ENCODE data around the gene HIVEP3. TPM values are rescaled to one million over a fixed set of nuclear protein-coding genes. Genes with fewer than 3 reads are reported as not detected.

HIVEP3 gene
- total RNA-seq, 1 experiment from 2014 or later = 2.8 TPM

DNA sequence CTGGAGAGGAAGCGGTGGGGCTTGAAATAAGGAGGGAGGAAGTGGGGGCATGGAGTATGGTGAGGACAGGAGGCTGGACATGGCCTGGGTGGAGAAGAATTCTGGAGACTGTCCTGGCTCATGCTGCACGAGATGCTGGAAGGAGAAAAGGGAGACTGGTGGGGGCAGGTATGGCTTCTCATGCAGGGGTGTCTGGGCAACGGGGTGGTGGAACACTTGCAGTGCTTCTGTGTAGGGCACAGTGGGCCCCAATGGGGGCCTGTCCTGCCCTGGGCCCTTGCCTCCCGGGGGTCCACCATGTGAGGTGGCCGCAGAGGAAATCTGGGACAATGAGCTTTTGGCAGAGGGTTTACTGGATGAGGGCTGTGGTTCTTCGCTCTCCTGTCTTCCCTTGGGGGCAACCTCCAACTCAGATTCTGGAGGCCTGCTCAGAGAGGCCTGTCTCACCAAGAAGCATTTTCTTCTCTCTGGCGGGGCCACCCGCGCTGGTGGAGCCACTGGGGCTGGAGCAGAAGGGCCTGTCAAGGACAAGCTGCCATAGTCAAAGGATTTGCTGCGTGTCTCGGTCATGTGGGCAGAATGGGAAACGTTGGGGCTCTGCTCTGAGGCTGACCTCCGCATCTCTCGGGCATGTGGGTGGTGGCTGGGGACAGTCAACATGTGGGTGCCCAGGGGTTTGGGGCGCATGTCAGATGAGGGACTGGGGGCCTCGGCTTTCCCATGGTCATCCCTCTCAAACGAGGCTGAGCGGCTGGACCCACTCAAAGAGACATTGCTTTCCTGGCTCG lies 337.3 kb downstream of the HIVEP3 start:
- no peak overlapping the region for H3K4me3 ChIP-seq
- no peaks in the 10 kb centered on the region for H3K9me3 ChIP-seq (replicated peaks)
- no peak for DNase-seq
- no peak overlapping the region for H3K27ac ChIP-seq
- no peaks in the 10 kb centered on the region for H3K4me1 ChIP-seq
- no peaks in the 10 kb centered on the region; the same call in 1 of the 2 replicates for H3K36me3 ChIP-seq
- no peaks in the 10 kb centered on the region for H3K27me3 ChIP-seq

DNA sequence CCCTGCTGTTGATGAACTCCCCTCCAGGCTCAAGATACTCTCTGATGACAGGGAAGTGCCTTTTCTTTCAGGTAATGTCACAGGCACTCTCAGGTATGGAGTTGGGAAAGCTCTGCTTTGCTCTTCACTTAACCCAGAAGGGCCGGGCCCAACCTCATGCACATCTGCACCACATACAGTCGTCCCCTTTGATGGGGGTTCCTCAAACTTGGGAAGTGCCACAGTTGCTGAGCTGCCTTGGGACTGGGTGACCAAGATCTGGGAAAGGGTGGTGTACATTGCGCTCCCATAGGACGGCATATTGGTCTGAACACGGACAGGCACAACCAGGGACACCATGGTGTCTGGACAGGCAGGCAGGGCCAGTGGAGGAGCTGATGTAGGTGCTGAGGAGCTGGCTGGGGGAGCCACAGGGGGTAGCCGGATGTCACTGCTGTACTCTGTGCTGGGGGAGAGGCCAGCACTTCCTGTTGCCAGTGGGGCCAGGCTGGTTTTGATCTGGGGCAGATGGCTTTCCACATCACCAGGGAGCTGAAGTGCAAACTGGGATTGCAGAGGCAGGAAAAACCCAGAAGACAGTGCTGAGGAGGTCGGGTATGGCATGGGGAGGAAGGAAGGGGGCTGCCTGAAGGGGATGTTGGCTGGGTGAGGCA lies 338.1 kb downstream of the HIVEP3 start:
- Histone ChIP-seq H3K27me3 (no peaks in the 10 kb centered on the region), H3K4me3 (no peak overlapping the region), H3K27ac (no peak overlapping the region), H3K9me3 (replicated peaks) (no peaks in the 10 kb centered on the region), H3K4me1 (no peaks in the 10 kb centered on the region), H3K36me3 (no peaks in the 10 kb centered on the region; the same call in 1 of the 2 replicates)
- DNase-seq = no peak

DNA sequence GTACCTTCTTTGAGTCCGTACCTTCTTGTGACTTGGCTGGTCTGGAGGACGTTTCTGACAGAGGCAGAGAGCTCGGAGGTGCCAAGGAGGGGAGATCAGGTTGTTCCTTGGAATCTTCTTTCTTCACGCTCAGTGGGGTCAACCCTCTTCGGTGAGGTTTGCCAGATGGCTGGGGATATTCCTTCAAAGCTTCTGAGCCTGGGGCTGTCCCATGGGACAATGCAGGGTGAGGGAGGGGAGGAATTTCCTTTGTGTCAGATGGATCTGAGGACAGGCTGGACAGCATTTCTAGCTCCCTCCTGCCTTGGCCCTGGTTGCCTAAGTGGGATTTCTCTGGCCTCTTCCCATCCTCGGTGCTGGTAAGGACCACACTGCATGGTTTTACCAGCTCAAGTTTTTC lies 338.7 kb downstream of the HIVEP3 start:
- no peak for DNase-seq
- no peaks in the 10 kb centered on the region; the same call in 1 of the 2 replicates for H3K36me3 ChIP-seq
- H3K4me1 ChIP-seq = no peaks in the 10 kb centered on the region
- no peak overlapping the region for H3K27ac ChIP-seq
- H3K27me3 ChIP-seq = no peaks in the 10 kb centered on the region
- no peak overlapping the region for H3K4me3 ChIP-seq
- no peaks in the 10 kb centered on the region for H3K9me3 ChIP-seq (replicated peaks)

GRCh38 chr1:41578712-41579335 lies 339.9 kb downstream of the HIVEP3 start:
- Histone ChIP-seq H3K4me3 (no peak overlapping the region), H3K27ac (no peak overlapping the region), H3K4me1 (no peaks in the 10 kb centered on the region), H3K9me3 (replicated peaks) (no peaks in the 10 kb centered on the region), H3K27me3 (no peaks in the 10 kb centered on the region), H3K36me3 (no peaks in the 10 kb centered on the region; the same call in 1 of the 2 replicates)
- DNase-seq = peak; percentile 35 to 52

DNA sequence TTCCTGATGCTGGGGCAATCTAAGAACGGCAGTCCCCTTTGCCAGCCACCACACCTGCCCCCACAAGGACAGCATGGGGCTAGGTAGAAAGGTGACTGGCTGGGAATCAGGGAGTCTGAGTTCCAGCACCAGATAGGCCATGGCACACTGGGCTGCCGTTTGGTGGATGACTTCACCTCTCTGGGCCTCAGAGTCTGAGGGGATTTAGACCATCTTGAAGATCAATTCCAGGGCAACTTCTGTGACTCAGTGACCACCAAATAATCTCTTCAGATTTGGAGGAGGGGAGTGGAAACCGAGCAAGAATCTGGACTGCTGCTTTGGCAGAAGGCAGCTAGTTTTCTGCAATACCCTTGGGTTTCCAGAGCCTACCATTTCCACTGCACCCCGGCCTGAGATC lies 342.1 kb downstream of the HIVEP3 start:
- no peak for DNase-seq

GRCh38 chr1:41576206-41576605 lies 342.5 kb downstream of the HIVEP3 start:
- no peaks in the 10 kb centered on the region; the same call in 1 of the 2 replicates for H3K36me3 ChIP-seq
- H3K27ac ChIP-seq = no peak overlapping the region
- H3K4me1 ChIP-seq = no peaks in the 10 kb centered on the region
- H3K27me3 ChIP-seq = no peaks in the 10 kb centered on the region
- H3K9me3 ChIP-seq (replicated peaks) = no peaks in the 10 kb centered on the region
- no peak for DNase-seq
- H3K4me3 ChIP-seq = no peak overlapping the region

More for the DNA sequence above, 342.1 kb downstream of the HIVEP3 start:
- no peak overlapping the region for H3K27ac ChIP-seq
- no peak overlapping the region for H3K4me3 ChIP-seq
- H3K4me1 ChIP-seq = no peaks in the 10 kb centered on the region
- H3K36me3 ChIP-seq = no peaks in the 10 kb centered on the region; the same call in 1 of the 2 replicates
- no peaks in the 10 kb centered on the region for H3K27me3 ChIP-seq
- H3K9me3 ChIP-seq (replicated peaks) = no peaks in the 10 kb centered on the region

DNA sequence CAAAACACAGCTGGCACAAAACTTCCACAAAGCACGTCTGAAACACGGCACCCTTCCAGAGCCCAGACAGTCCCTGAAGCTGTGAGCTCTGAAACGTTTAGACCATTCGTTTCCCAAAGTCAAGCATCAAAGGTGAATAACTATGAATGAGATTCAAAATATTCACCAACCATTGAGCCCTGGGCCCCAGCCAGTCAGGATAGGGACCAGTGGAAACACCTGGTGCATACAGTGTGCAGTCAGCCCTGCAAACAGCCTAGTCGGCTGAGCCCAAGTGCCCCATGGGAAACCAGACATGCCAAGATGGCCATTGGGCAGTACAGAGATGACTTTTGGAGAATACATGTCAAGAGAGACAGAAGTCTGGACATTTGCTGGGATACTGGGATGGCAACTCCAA lies 343.9 kb downstream of the HIVEP3 start:
- H3K27ac ChIP-seq = no peak overlapping the region
- H3K36me3 ChIP-seq = no peaks in the 10 kb centered on the region; the same call in 1 of the 2 replicates
- no peaks in the 10 kb centered on the region for H3K4me1 ChIP-seq
- no peaks in the 10 kb centered on the region for H3K9me3 ChIP-seq (replicated peaks)
- H3K27me3 ChIP-seq = no peaks in the 10 kb centered on the region
- DNase-seq = no peak
- H3K4me3 ChIP-seq = no peak overlapping the region

DNA sequence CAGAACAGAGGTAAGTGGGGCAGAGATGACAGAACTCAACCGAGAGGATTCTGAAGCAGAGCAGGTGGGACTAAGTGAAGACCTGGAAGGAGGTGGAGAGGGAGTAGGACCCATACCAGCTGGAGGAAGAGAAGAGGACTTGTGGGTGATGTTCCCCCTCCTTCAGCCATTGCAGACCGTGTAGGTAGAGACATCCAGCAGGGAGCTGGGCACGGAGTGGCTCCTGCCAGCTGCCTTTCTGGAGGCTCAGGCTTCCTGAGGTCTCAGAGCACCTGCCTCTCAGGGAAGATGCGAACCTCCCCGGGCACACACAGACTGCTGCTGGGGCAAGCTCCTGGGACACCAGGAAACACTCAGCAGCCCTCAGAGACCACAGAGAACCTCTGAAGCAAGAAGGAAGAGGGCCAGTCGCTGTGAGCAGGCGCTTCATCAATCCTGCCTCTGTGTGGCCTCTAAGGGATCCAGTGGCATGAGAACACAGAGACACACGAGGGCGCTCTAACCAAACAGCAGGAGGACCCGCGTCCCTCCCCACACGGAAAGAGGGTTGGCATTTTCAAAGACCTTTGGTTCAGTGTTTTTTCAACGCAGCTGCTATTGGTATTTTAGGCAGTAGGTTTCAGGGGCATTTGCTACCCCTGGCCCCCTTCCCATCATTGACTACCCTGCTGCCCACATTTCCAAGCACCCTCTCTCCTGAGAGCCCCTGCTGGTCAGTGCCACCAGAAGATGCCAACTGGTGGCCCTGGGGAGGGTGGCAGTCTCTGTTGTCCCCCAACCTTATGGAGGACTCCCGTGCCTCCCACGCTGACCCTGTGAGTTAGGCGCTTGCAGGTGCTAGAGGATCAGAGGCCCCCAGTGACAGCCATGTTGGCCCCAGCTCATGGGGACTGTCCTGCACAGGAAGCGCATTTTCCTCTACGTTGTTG lies 344.7 kb downstream of the HIVEP3 start:
- Histone ChIP-seq H3K36me3 (no peaks in the 10 kb centered on the region), H3K4me1 (no peaks in the 10 kb centered on the region), H3K27ac (no peak overlapping the region), H3K27me3 (no peaks in the 10 kb centered on the region), H3K4me3 (no peak overlapping the region), H3K9me3 (replicated peaks) (no peaks in the 10 kb centered on the region)
- peak; percentile 81 to 93 for DNase-seq

DNA sequence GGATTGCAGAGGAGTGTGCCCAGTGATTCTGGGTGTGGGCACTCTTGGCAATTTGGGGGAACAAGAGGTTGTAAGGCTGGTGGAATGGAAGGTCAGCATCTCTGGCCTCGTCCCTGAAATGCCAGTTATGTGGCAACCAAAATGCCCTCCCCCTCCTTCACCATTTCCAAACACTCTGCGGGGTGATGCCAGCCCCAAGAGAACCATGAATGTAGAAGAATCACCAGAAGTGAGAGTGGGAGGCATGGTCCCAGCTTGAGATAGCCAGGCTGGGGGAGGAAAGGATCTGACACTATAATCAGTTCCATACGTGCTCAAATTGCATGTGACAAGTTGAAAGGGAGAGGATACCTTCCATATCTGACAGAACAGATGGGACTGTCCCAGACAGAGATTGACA lies 345.5 kb downstream of the HIVEP3 start:
- no peaks in the 10 kb centered on the region for H3K27me3 ChIP-seq
- H3K36me3 ChIP-seq = no peaks in the 10 kb centered on the region
- no peak overlapping the region for H3K4me3 ChIP-seq
- no peaks in the 10 kb centered on the region for H3K9me3 ChIP-seq (replicated peaks)
- DNase-seq = no peak
- no peak overlapping the region for H3K27ac ChIP-seq
- H3K4me1 ChIP-seq = no peaks in the 10 kb centered on the region

- no peak overlapping the region for H3K4me3 ChIP-seq
- H3K4me1 ChIP-seq = no peaks in the 10 kb centered on the region
- H3K27ac ChIP-seq = no peak overlapping the region
- H3K27me3 ChIP-seq = no peaks in the 10 kb centered on the region
- no peaks in the 10 kb centered on the region for H3K36me3 ChIP-seq
- no peak for DNase-seq
- H3K9me3 ChIP-seq (replicated peaks) = no peaks in the 10 kb centered on the region
These were observed 346.5 kb downstream of the HIVEP3 start for GRCh38 chr1:41572224-41572623.

GRCh38 chr1:41571041-41571440 lies 347.7 kb downstream of the HIVEP3 start:
- Histone ChIP-seq H3K4me3 (no peak overlapping the region), H3K27ac (no peak overlapping the region), H3K36me3 (no peaks in the 10 kb centered on the region; the same call in 1 of the 2 replicates), H3K9me3 (replicated peaks) (no peaks in the 10 kb centered on the region), H3K27me3 (no peaks in the 10 kb centered on the region), H3K4me1 (no peaks in the 10 kb centered on the region)
- no peak for DNase-seq

DNA sequence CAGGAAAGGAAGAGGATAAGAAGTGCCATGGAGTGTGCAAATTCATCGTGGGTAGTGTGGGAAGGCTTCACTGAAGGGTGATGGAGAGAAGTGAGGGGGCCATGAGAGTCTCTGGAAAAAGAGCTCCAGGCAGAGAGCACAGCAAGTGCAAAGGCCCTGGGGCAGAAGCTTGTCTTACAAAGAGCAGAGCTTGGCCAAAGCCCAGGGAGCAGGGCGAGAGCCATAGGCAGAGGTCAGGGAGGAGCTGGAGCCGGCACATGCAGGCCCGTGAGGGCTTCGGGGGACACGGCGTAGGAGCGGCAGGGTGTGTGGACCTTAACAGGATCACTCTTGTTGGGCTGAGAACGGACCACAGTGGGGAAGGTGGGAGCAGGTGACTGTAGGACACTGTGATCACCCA lies 350.5 kb downstream of the HIVEP3 start:
- no peak overlapping the region for H3K27ac ChIP-seq
- H3K27me3 ChIP-seq = no peaks in the 10 kb centered on the region
- no peak overlapping the region for H3K4me3 ChIP-seq
- no peak for DNase-seq
- no peaks in the 10 kb centered on the region for H3K9me3 ChIP-seq (replicated peaks)
- H3K36me3 ChIP-seq = no peaks in the 10 kb centered on the region; the same call in 1 of the 2 replicates
- no peaks in the 10 kb centered on the region for H3K4me1 ChIP-seq

DNA sequence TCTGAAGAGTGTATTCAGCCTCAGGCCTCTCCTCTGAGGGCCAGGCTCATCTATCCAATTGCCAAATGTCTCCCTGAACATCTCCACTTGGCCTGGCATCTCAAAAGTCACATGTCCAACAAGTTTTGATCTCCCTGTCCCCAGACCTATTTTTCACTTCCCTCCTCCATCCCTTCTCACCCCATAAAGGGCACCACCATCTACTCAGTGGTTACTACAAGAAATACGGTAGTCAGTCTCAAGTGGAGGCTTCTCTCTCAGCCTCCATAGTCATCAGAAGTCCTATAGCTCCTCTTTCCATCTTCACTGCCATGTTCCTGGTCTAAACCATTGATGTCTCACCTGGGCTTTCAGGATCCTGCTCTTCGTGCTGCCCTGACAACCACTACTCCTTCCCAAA lies 351.8 kb downstream of the HIVEP3 start:
- H3K27me3 ChIP-seq = no peaks in the 10 kb centered on the region
- no peaks in the 10 kb centered on the region; the same call in 1 of the 2 replicates for H3K36me3 ChIP-seq
- H3K4me3 ChIP-seq = no peak overlapping the region
- H3K27ac ChIP-seq = no peak overlapping the region
- no peak for DNase-seq
- H3K4me1 ChIP-seq = no peaks in the 10 kb centered on the region
- no peaks in the 10 kb centered on the region for H3K9me3 ChIP-seq (replicated peaks)

DNA sequence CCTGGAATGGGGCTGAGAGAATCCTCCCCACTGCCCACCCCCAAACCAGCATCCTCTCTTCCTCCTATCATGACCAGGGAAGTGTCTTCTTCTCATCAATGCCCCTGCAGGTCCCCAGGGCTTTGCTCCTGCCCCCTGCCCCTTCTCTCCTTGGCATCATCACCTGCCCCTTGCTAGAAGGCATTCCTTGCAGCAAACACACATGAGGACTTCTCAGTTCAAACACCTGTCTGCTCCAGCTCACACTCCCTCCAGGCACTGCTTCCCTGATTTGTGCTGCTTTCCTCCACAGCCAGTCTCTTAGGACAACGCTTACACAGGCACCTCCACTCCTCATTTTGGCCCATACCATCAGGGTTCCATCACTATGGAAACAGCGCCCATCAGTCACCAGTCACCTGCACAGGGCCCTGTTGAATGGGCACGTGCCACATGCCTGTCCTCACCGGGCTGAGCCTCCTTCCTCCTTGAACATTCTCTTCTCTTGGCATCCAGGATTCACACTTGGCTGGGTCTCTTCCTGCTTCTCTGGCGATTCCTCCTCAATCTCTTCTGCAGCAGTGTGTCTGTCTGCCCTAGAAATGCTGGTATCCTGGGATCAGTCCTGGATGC lies 352.3 kb downstream of the HIVEP3 start:
- no peak for DNase-seq
- H3K4me1 ChIP-seq = no peaks in the 10 kb centered on the region

More for the DNA sequence above, 352.3 kb downstream of the HIVEP3 start:
- H3K27ac ChIP-seq = no peak overlapping the region
- no peak overlapping the region for H3K4me3 ChIP-seq
- H3K36me3 ChIP-seq = no peaks in the 10 kb centered on the region; the same call in 1 of the 2 replicates
- H3K27me3 ChIP-seq = no peaks in the 10 kb centered on the region
- H3K9me3 ChIP-seq (replicated peaks) = no peaks in the 10 kb centered on the region

All from SJCRH30 (cell line).